GM23338 (cell line): ENCODE data around the gene ELMOD2. TPM values are rescaled to one million over a fixed set of nuclear protein-coding genes. Genes with fewer than 3 reads are reported as not detected.

ENCODE experiments used
- ATAC-seq: fragments of 200-7000 bp; cut with Tn5 transposase; 3 replicates; pipeline ENCODE4 v1.9.1; 2020
- DNase-seq: peaks from one replicate; pipeline ENCODE4 v3.0.0-alpha.2; 2015; ENCODE audit warnings: low spot score
- H2AFZ ChIP-seq: fragments of 200-600 bp; sonication (generic); 2 replicates; pipeline ENCODE4 v1.8.0; 2016; ENCODE audit warnings: antibody characterized with exemption, mild to moderate bottlenecking, moderate library complexity
- H3F3A ChIP-seq: fragments of 200-600 bp; sonication (generic); replicated peaks from 2 replicates; pipeline ENCODE4 v1.8.0; 2017; ENCODE audit warnings: antibody characterized with exemption, mixed run types, low read depth
- H3K27ac ChIP-seq: fragments of 200-600 bp; sonication (generic); 2 replicates; pipeline ENCODE4 v1.6.1; 2016; ENCODE audit warnings: low read depth
- H3K27me3 ChIP-seq: fragments of 200-600 bp; sonication (generic); 2 replicates; pipeline ENCODE4 v1.8.0; 2016; ENCODE audit warnings: mild to moderate bottlenecking, mixed run types, moderate library complexity; ENCODE audit not compliant: insufficient read depth
- H3K36me3 ChIP-seq: fragments of 200-600 bp; sonication (generic); 2 replicates; pipeline ENCODE4 v1.8.0; 2016; ENCODE audit warnings: mild to moderate bottlenecking; ENCODE audit not compliant: insufficient read depth
- H3K4me1 ChIP-seq: fragments of 200-600 bp; sonication (generic); 2 replicates; pipeline ENCODE4 v1.8.0; 2016; ENCODE audit warnings: mild to moderate bottlenecking, moderate library complexity; ENCODE audit not compliant: insufficient read depth
- H3K4me2 ChIP-seq: fragments of 200-600 bp; sonication (generic); 2 replicates; pipeline ENCODE4 v1.7.1; 2017; ENCODE audit warnings: mixed run types
- H3K4me3 ChIP-seq: fragments of 200-600 bp; sonication (generic); 2 replicates; pipeline ENCODE4 v1.6.1; 2016; ENCODE audit warnings: mixed run types
- H3K79me2 ChIP-seq: fragments of 200-600 bp; sonication (generic); replicated peaks from 2 replicates; pipeline ENCODE4 v1.8.0; 2017; ENCODE audit warnings: mild to moderate bottlenecking; ENCODE audit not compliant: insufficient read depth
- H3K9me2 ChIP-seq: fragments of 200-600 bp; sonication (generic); 2 replicates; pipeline ENCODE4 v1.8.0; 2017; ENCODE audit not compliant: insufficient read depth
- H4K20me1 ChIP-seq: fragments of 200-600 bp; sonication (generic); replicated peaks from 2 replicates; pipeline ENCODE4 v1.8.0; 2017; ENCODE audit warnings: mild to moderate bottlenecking; ENCODE audit not compliant: insufficient read depth
- H3K27ac Mint-ChIP-seq: 2 replicates; pipeline ENCODE4 v1.8.0; 2020; ENCODE audit warnings: inconsistent platforms, mild to moderate bottlenecking, moderate library complexity, mixed read lengths
- H3K27me3 Mint-ChIP-seq: 3 replicates; pipeline ENCODE4 v1.8.0; 2022; ENCODE audit warnings: low read depth, mild to moderate bottlenecking, moderate library complexity, mixed read lengths, inconsistent platforms; ENCODE audit not compliant: insufficient read depth, poor library complexity
- H3K36me3 Mint-ChIP-seq: 3 replicates; pipeline ENCODE4 v1.8.0; 2021; ENCODE audit warnings: low read depth, mild to moderate bottlenecking, inconsistent platforms, moderate library complexity, mixed read lengths
- H3K4me1 Mint-ChIP-seq: 3 replicates; pipeline ENCODE4 v1.8.0; 2020; ENCODE audit warnings: mild to moderate bottlenecking, inconsistent platforms, mixed read lengths
- H3K4me3 Mint-ChIP-seq: 3 replicates; pipeline ENCODE4 v1.8.0; 2021; ENCODE audit warnings: moderate library complexity, mild to moderate bottlenecking, inconsistent platforms, mixed read lengths
- H3K9me3 Mint-ChIP-seq: 3 replicates; pipeline ENCODE4 v1.8.0; 2020; ENCODE audit warnings: moderate library complexity, mild to moderate bottlenecking, inconsistent platforms, mixed read lengths
- CREB1 ChIP-seq: fragments of 250-450 bp; sonication (Bioruptor Pico); IDR thresholded peaks from 2 replicates; pipeline ENCODE4 v1.5.0; 2020; ENCODE audit warnings: low read depth, mild to moderate bottlenecking, moderate library complexity
- EZH2 ChIP-seq: fragments of 200-600 bp; sonication (generic); IDR thresholded peaks from one replicate; pipeline ENCODE4 v1.8.0; 2017; ENCODE audit warnings: antibody characterized with exemption, mild to moderate bottlenecking, low read depth; ENCODE audit not compliant: unreplicated experiment
- EZH2phosphoT487 ChIP-seq: fragments of 200-600 bp; sonication (generic); IDR thresholded peaks from one replicate; pipeline ENCODE4 v1.8.1; 2018; ENCODE audit warnings: antibody characterized with exemption; ENCODE audit not compliant: unreplicated experiment
- JUNB ChIP-seq: IDR thresholded peaks from one replicate; pipeline ENCODE4 v1.6.1; 2016; ENCODE audit warnings: antibody characterized with exemption; ENCODE audit not compliant: unreplicated experiment
- NANOG ChIP-seq: IDR thresholded peaks from 2 replicates; pipeline ENCODE4 v1.6.1; 2016; ENCODE audit warnings: antibody characterized with exemption, borderline replicate concordance
- POLR2AphosphoS5 ChIP-seq: IDR thresholded peaks from 2 replicates; pipeline ENCODE4 v1.6.1; 2016; ENCODE audit warnings: antibody characterized with exemption, low read depth
- STAT1 ChIP-seq: IDR thresholded peaks from one replicate; pipeline ENCODE4 v1.6.1; 2016; ENCODE audit warnings: antibody characterized with exemption; ENCODE audit not compliant: unreplicated experiment
- ZNF114 ChIP-seq: fragments of 250-450 bp; sonication (Bioruptor Pico); IDR thresholded peaks from 2 replicates; pipeline ENCODE4 v1.5.0; 2020; ENCODE audit warnings: mild to moderate bottlenecking, moderate library complexity
- ZNF331 ChIP-seq: fragments of 250-450 bp; sonication (Bioruptor Pico); IDR thresholded peaks from 2 replicates; pipeline ENCODE4 v1.5.0; 2020; ENCODE audit warnings: low read depth, mild to moderate bottlenecking, moderate library complexity
- polyA plus RNA-seq: library from polyadenylated mRNA; unstranded; fragments of >200 nt; fragmentation: Nextera tagmentation; extraction: Ambion mirVana; gene quantifications from 2 replicates; pipeline ENCODE4 v1.2.1, GENCODE V29; 2016
- total RNA-seq: library from RNA; depleted of rRNA; stranded (reverse); fragments of >200 nt; shearing (Covaris generic); gene quantifications from 2 replicates; pipeline ENCODE4 v1.2.3, GENCODE V29; 2014
- TF ChIP-seq, protein P1 (sequence below), 2 experiments: fragments of 200-600 bp in 1 of 2; sonication (generic) in 1 of 2; conservative IDR thresholded peaks; 2 replicates each; pipeline versions ENCODE4 v1.5.1 to v1.6.1; 2016 to 2017; ENCODE audit warnings: antibody characterized with exemption in 2 of 2, low read depth in 2 of 2, mild to moderate bottlenecking in 2 of 2, moderate library complexity in 1 of 2
- TF ChIP-seq, protein P2 (sequence below): IDR thresholded peaks from one replicate; pipeline ENCODE4 v1.6.1; 2018; ENCODE audit warnings: antibody characterized with exemption; ENCODE audit not compliant: unreplicated experiment
- TF ChIP-seq, protein P3 (sequence below): fragments of 250-450 bp; sonication (Bioruptor Pico); IDR thresholded peaks from 2 replicates; pipeline ENCODE4 v1.5.0; 2020; ENCODE audit warnings: mild to moderate bottlenecking, moderate library complexity
- TF ChIP-seq, protein P4 (sequence below): IDR thresholded peaks from 2 replicates; pipeline ENCODE4 v1.6.1; 2016; ENCODE audit warnings: antibody characterized with exemption

The ELMOD2 gene
- total and polyA plus RNA-seq, 2 experiments from 2014 or later, result 17.9 to 28.9 TPM

DNA sequence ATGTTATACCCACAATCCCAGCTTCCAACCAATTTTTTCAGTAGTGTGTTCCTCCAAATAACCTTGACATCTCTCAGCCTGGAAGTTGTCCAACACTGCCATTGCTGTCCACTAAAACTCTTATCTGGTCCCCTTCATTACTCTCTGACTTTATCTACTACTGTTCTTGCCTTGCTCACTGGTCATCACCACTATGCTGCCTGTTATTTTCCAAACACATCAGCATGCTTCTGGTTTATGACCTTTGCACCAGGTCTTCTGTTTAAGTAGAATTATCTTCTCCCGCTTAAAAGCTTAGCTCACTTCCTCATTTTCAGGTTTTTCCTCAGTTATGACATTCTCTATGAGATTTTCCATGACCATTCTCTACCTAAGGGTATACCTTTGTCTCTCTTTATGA is 5.5 kb downstream of the ELMOD2 start:
- DNase-seq, result no peak
- no peaks in the 10 kb centered on the region for H3F3A ChIP-seq
- no peak for TF ChIP-seq EZH2phosphoT487
- no peak for TF ChIP-seq NANOG
- TF ChIP-seq, protein P1, sequence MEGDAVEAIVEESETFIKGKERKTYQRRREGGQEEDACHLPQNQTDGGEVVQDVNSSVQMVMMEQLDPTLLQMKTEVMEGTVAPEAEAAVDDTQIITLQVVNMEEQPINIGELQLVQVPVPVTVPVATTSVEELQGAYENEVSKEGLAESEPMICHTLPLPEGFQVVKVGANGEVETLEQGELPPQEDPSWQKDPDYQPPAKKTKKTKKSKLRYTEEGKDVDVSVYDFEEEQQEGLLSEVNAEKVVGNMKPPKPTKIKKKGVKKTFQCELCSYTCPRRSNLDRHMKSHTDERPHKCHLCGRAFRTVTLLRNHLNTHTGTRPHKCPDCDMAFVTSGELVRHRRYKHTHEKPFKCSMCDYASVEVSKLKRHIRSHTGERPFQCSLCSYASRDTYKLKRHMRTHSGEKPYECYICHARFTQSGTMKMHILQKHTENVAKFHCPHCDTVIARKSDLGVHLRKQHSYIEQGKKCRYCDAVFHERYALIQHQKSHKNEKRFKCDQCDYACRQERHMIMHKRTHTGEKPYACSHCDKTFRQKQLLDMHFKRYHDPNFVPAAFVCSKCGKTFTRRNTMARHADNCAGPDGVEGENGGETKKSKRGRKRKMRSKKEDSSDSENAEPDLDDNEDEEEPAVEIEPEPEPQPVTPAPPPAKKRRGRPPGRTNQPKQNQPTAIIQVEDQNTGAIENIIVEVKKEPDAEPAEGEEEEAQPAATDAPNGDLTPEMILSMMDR (conservative IDR thresholded peaks at IDR 0.05; ENCODE audit: low read depth in 2 of 2), result no peak
- TF ChIP-seq, protein P2, sequence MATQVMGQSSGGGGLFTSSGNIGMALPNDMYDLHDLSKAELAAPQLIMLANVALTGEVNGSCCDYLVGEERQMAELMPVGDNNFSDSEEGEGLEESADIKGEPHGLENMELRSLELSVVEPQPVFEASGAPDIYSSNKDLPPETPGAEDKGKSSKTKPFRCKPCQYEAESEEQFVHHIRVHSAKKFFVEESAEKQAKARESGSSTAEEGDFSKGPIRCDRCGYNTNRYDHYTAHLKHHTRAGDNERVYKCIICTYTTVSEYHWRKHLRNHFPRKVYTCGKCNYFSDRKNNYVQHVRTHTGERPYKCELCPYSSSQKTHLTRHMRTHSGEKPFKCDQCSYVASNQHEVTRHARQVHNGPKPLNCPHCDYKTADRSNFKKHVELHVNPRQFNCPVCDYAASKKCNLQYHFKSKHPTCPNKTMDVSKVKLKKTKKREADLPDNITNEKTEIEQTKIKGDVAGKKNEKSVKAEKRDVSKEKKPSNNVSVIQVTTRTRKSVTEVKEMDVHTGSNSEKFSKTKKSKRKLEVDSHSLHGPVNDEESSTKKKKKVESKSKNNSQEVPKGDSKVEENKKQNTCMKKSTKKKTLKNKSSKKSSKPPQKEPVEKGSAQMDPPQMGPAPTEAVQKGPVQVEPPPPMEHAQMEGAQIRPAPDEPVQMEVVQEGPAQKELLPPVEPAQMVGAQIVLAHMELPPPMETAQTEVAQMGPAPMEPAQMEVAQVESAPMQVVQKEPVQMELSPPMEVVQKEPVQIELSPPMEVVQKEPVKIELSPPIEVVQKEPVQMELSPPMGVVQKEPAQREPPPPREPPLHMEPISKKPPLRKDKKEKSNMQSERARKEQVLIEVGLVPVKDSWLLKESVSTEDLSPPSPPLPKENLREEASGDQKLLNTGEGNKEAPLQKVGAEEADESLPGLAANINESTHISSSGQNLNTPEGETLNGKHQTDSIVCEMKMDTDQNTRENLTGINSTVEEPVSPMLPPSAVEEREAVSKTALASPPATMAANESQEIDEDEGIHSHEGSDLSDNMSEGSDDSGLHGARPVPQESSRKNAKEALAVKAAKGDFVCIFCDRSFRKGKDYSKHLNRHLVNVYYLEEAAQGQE, result no peak
- no peak for TF ChIP-seq ZNF114 (CRISPR knock-in tag)
- no peak for TF ChIP-seq POLR2AphosphoS5
- TF ChIP-seq, protein P3, sequence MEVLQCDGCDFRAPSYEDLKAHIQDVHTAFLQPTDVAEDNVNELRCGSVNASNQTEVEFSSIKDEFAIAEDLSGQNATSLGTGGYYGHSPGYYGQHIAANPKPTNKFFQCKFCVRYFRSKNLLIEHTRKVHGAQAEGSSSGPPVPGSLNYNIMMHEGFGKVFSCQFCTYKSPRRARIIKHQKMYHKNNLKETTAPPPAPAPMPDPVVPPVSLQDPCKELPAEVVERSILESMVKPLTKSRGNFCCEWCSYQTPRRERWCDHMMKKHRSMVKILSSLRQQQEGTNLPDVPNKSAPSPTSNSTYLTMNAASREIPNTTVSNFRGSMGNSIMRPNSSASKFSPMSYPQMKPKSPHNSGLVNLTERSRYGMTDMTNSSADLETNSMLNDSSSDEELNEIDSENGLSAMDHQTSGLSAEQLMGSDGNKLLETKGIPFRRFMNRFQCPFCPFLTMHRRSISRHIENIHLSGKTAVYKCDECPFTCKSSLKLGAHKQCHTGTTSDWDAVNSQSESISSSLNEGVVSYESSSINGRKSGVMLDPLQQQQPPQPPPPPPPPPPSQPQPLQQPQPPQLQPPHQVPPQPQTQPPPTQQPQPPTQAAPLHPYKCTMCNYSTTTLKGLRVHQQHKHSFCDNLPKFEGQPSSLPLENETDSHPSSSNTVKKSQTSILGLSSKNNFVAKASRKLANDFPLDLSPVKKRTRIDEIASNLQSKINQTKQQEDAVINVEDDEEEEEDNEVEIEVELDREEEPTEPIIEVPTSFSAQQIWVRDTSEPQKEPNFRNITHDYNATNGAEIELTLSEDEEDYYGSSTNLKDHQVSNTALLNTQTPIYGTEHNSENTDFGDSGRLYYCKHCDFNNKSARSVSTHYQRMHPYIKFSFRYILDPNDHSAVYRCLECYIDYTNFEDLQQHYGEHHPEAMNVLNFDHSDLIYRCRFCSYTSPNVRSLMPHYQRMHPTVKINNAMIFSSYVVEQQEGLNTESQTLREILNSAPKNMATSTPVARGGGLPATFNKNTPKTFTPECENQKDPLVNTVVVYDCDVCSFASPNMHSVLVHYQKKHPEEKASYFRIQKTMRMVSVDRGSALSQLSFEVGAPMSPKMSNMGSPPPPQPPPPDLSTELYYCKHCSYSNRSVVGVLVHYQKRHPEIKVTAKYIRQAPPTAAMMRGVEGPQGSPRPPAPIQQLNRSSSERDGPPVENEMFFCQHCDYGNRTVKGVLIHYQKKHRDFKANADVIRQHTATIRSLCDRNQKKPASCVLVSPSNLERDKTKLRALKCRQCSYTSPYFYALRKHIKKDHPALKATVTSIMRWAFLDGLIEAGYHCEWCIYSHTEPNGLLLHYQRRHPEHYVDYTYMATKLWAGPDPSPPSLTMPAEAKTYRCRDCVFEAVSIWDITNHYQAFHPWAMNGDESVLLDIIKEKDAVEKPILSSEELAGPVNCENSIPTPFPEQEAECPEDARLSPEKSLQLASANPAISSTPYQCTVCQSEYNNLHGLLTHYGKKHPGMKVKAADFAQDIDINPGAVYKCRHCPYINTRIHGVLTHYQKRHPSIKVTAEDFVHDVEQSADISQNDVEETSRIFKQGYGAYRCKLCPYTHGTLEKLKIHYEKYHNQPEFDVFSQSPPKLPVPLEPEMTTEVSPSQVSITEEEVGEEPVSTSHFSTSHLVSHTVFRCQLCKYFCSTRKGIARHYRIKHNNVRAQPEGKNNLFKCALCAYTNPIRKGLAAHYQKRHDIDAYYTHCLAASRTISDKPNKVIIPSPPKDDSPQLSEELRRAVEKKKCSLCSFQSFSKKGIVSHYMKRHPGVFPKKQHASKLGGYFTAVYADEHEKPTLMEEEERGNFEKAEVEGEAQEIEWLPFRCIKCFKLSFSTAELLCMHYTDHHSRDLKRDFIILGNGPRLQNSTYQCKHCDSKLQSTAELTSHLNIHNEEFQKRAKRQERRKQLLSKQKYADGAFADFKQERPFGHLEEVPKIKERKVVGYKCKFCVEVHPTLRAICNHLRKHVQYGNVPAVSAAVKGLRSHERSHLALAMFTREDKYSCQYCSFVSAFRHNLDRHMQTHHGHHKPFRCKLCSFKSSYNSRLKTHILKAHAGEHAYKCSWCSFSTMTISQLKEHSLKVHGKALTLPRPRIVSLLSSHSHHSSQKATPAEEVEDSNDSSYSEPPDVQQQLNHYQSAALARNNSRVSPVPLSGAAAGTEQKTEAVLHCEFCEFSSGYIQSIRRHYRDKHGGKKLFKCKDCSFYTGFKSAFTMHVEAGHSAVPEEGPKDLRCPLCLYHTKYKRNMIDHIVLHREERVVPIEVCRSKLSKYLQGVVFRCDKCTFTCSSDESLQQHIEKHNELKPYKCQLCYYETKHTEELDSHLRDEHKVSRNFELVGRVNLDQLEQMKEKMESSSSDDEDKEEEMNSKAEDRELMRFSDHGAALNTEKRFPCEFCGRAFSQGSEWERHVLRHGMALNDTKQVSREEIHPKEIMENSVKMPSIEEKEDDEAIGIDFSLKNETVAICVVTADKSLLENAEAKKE (CRISPR knock-in tag), result no peak
- TF ChIP-seq CREB1 (CRISPR knock-in tag), result no peak
- no peak for TF ChIP-seq EZH2
- TF ChIP-seq, protein P4, sequence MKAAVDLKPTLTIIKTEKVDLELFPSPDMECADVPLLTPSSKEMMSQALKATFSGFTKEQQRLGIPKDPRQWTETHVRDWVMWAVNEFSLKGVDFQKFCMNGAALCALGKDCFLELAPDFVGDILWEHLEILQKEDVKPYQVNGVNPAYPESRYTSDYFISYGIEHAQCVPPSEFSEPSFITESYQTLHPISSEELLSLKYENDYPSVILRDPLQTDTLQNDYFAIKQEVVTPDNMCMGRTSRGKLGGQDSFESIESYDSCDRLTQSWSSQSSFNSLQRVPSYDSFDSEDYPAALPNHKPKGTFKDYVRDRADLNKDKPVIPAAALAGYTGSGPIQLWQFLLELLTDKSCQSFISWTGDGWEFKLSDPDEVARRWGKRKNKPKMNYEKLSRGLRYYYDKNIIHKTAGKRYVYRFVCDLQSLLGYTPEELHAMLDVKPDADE, result no peak
- TF ChIP-seq JUNB, result no peak
- TF ChIP-seq STAT1, result no peak
- TF ChIP-seq ZNF331 (CRISPR knock-in tag), result no peak
- H3K4me3 ChIP-seq, result no peak overlapping the region
- no peaks in the 10 kb centered on the region for H3K9me2 ChIP-seq
- no peaks in the 10 kb centered on the region for H4K20me1 ChIP-seq
- H3K9me3 Mint-ChIP-seq, result no peaks in the 10 kb centered on the region
- no peaks in the 10 kb centered on the region for H3K27me3 Mint-ChIP-seq
- H3K4me1 Mint-ChIP-seq, result peaks cover 8% of the 10 kb centered on the region; the same call in 2 of the 3 replicates
- H3K36me3 ChIP-seq, result no peaks in the 10 kb centered on the region
- H3K4me1 ChIP-seq, result no peaks in the 10 kb centered on the region
- H2AFZ ChIP-seq, result no peak overlapping the region
- no peaks in the 10 kb centered on the region for H3K27me3 ChIP-seq
- no peak overlapping the region for H3K27ac Mint-ChIP-seq
- no peak overlapping the region for H3K27ac ChIP-seq
- H3K36me3 Mint-ChIP-seq, result peaks cover 15% of the 10 kb centered on the region; the same call in 2 of the 3 replicates
- H3K4me2 ChIP-seq, result no peak overlapping the region
- H3K79me2 ChIP-seq, result peaks cover 12% of the 10 kb centered on the region
- H3K4me3 Mint-ChIP-seq, result no peak overlapping the region
- ATAC-seq, result no peak
